Measurements from ENCODE around the gene CPN2. TPM values are rescaled to one million over a fixed set of nuclear protein-coding genes. Genes with fewer than 3 reads are reported as not detected.

The CPN2 gene
- total RNA-seq, 4 donors from 2014 or later, result 0.14 TPM; not detected in 3

DNA sequence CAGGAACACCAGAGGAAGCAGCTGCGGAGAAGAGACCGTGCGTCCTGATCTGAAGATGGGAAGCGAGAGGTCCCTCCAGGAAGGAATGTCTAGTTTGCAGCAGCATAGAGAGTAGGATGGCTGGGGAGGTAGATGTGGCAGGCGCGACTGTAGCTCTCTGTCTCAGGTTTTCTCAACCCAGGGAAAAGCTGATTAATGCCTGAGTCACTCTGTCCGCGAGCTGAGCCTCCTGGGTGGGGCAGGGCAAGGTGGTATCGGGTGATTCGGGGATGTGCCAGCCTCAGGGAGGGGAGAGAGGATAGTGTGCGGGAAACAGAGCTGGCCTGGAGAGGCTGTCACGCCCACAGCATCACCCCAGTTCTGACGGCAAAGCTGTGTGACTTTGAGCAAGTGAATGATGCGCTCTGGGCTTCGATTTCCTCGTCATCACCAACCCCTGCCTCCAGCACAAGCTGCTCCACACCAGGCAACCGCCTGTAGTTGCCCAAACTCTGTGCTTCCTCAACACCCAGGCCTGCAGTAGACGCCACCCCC, 28.4 kb downstream of the CPN2 start:
- peaks cover 6 to 9% (median 7%) of the 10 kb centered on the region in 4 donors for H3K4me1 ChIP-seq
- no peaks in the 10 kb centered on the region for H3K36me3 ChIP-seq
- peaks cover 0 to 6% of the 10 kb centered on the region in 2 donors for H3K9me3 ChIP-seq
- DNase-seq, result no peak
- intact Hi-C loops (cut with DNase I; ENCODE audit: low total_unique reads), result no loop called here
- TF ChIP-seq EP300 (IDR thresholded peaks at IDR 0.05; ENCODE audit: low read depth) (no peak), POLR2AphosphoS5 (IDR thresholded peaks at IDR 0.05) (no peak), POLR2A (IDR thresholded peaks at IDR 0.05) (no peak)
- TF ChIP-seq, protein P1, sequence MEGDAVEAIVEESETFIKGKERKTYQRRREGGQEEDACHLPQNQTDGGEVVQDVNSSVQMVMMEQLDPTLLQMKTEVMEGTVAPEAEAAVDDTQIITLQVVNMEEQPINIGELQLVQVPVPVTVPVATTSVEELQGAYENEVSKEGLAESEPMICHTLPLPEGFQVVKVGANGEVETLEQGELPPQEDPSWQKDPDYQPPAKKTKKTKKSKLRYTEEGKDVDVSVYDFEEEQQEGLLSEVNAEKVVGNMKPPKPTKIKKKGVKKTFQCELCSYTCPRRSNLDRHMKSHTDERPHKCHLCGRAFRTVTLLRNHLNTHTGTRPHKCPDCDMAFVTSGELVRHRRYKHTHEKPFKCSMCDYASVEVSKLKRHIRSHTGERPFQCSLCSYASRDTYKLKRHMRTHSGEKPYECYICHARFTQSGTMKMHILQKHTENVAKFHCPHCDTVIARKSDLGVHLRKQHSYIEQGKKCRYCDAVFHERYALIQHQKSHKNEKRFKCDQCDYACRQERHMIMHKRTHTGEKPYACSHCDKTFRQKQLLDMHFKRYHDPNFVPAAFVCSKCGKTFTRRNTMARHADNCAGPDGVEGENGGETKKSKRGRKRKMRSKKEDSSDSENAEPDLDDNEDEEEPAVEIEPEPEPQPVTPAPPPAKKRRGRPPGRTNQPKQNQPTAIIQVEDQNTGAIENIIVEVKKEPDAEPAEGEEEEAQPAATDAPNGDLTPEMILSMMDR (IDR thresholded peaks at IDR 0.05), result no peak
- H3K4me3 ChIP-seq, result no peak overlapping the region
- H3K27ac ChIP-seq, result no peak overlapping the region
- no peaks in the 10 kb centered on the region for H3K27me3 ChIP-seq
- in situ Hi-C loops (cut with MboI; ENCODE audit: low pct_ligation_motif_present in 1 of 4, low pct_unique_long_range_greater_than_20kb in 1 of 4, low sequenced_read_pairs in 3 of 4), result loop anchor here (25.0 kb wide), 3 partner anchors 185 to 660 kb away; partner anchors contain the start of gene HES1 (in 1 of the 4)
- WGBS, 2 donors (ENCODE audit: low coverage in 1 of 2), result 72% methylated on average over 18 of the region's 18 CpGs; no CpG with 5 or more reads in 1 of the 2 donors

DNA sequence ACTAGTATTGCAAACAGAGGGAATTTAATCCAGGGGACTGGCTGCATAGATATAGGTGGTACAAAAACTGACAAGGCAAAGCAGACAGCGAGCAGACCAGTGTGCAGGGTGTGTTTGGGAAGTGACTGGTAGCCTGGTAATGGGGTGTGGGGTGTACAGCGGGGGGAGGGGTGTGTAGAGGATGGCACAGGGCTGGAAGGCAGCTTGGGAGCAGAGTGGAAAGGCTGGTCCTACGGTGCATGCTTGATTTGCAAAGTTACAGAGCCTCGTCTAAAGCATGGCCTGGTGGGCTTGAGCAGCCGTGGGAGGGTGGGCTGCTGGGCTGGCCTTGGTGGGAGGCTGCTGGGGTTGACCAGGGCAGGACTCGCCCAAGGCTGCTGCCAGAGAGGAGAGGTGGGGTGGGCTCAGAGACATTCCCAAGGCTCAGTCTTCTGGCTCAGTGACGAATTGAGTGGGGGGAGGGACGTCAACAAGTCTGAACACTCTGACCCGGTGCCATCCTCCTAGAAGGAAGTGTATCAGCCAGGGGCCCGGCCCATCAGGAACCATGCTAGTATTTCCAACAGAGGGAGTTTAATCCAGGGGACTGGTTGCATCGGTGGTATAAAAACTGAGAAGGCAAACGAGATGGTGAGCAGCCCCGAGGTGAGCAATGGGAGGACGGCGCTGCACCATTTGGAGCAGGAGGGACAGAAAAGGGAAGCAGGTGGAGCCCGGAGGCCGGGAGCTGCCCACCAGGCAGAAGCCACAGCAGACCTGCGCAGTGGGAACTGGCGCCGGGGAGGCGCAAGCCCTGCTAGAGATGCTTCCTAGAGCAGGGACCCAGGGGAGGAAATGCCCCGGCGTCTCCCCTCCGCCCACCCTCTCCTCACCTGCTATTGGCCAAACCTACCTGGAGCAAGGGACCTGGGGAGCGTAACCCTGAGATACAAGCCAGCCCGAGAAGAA, 29.2 kb downstream of the CPN2 start:
- in situ Hi-C loops (cut with MboI; ENCODE audit: low pct_ligation_motif_present in 1 of 4, low pct_unique_long_range_greater_than_20kb in 1 of 4, low sequenced_read_pairs in 3 of 4) (loop anchor here (25.0 kb wide), 3 partner anchors 185 to 660 kb away; partner anchors contain the start of gene HES1 (in 1 of the 4)), intact Hi-C loops (cut with DNase I; ENCODE audit: low total_unique reads) (no loop called here)
- Histone ChIP-seq H3K9me3 (peaks cover 0 to 6% of the 10 kb centered on the region in 2 donors), H3K4me1 (peaks cover 6 to 9% (median 7%) of the 10 kb centered on the region in 4 donors), H3K36me3 (no peaks in the 10 kb centered on the region), H3K27me3 (no peaks in the 10 kb centered on the region), H3K27ac (no peak overlapping the region), H3K4me3 (no peak overlapping the region)
- no peak for DNase-seq
- TF ChIP-seq POLR2A (IDR thresholded peaks at IDR 0.05), result no peak
- TF ChIP-seq, protein P1 (IDR thresholded peaks at IDR 0.05), result no peak
- WGBS, 2 donors (ENCODE audit: low coverage in 1 of 2), result 87% methylated on average over 26 of the region's 26 CpGs; no CpG with 5 or more reads in 1 of the 2 donors

DNA sequence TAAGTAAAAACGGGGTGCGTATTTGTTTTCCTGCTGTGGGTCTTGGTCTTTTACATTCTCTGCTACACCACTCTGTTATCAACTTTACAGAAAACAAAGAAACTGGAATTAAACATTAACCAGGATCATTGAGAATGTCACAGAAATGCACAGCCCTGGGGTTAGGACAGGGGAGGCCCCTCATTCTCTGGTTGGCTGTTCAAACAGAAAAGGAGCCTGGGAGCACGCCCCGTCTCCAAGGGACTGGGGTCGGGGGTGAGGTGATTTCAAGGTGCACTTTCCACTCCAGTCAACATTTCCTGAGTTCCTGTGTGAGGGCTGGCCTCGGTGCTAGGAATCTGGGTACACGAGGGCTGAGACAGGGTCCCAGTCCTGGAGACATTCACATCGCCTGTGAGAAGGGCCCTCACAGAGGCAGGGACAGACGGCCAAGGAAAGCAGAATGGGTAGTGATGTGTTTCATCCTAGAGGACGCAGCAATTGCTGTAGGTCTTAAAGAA, 30.3 kb downstream of the CPN2 start:
- intact Hi-C loops (cut with DNase I; ENCODE audit: low total_unique reads), result no loop called here
- in situ Hi-C loops (cut with MboI; ENCODE audit: low pct_ligation_motif_present in 1 of 4, low pct_unique_long_range_greater_than_20kb in 1 of 4, low sequenced_read_pairs in 3 of 4), result loop anchor here (25.0 kb wide), 3 partner anchors 183 to 658 kb away; partner anchors contain the start of gene HES1 (in 1 of the 4)
- H3K27ac ChIP-seq, result no peak overlapping the region
- H3K36me3 ChIP-seq, result no peaks in the 10 kb centered on the region
- DNase-seq, result no peak
- peaks cover 9 to 13% (median 9%) of the 10 kb centered on the region in 4 donors for H3K4me1 ChIP-seq
- no peaks in the 10 kb centered on the region for H3K27me3 ChIP-seq
- H3K9me3 ChIP-seq, result peaks cover 0 to 6% of the 10 kb centered on the region in 2 donors
- no peak overlapping the region for H3K4me3 ChIP-seq
- no peak for TF ChIP-seq POLR2AphosphoS5 (IDR thresholded peaks at IDR 0.05)
- TF ChIP-seq, protein P1 (IDR thresholded peaks at IDR 0.05), result no peak
- no peak for TF ChIP-seq EP300 (IDR thresholded peaks at IDR 0.05; ENCODE audit: low read depth)
- TF ChIP-seq POLR2A (IDR thresholded peaks at IDR 0.05), result no peak
- 60% methylated on average over 6 to 10 of the region's 10 CpGs for WGBS, 2 donors (ENCODE audit: low coverage in 1 of 2)

DNA sequence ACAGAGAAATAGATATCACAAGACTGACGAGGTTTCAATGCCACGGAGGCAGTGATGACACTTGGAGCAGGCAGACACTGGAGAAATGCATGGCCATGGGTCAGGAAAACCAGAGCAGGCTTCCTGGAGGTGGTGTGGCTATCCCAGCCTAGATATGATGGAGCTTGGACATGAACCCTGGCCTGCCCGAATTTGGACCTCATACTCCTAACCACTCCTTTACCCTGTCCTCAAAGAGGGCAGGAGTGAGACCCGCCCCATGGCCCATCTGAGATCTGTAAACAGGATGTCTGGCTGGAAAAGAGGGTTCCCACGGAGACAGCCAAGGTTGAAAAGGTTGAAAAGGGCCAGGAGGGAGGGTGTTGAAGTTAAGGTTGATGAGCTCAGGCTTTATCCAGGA, 31.0 kb downstream of the CPN2 start:
- peaks cover 0 to 6% of the 10 kb centered on the region in 2 donors for H3K9me3 ChIP-seq
- no peak overlapping the region for H3K4me3 ChIP-seq
- intact Hi-C loops (cut with DNase I; ENCODE audit: low total_unique reads), result no loop called here
- no peaks in the 10 kb centered on the region for H3K36me3 ChIP-seq
- H3K27me3 ChIP-seq, result no peaks in the 10 kb centered on the region
- peaks cover 10 to 19% (median 14%) of the 10 kb centered on the region in 4 donors for H3K4me1 ChIP-seq
- no peak overlapping the region for H3K27ac ChIP-seq
- in situ Hi-C loops (cut with MboI; ENCODE audit: low pct_ligation_motif_present in 1 of 4, low pct_unique_long_range_greater_than_20kb in 1 of 4, low sequenced_read_pairs in 3 of 4), result loop anchor here (25.0 kb wide), 3 partner anchors 183 to 658 kb away; partner anchors contain the start of gene HES1 (in 1 of the 4)
- 34 to 66% methylated on average over 3 to 5 of the region's 5 CpGs for WGBS, 2 donors (ENCODE audit: low coverage in 1 of 2)
- DNase-seq, result no peak
- TF ChIP-seq, protein P1 (IDR thresholded peaks at IDR 0.05), result no peak
- TF ChIP-seq EP300 (IDR thresholded peaks at IDR 0.05; ENCODE audit: low read depth) (no peak), POLR2A (IDR thresholded peaks at IDR 0.05) (no peak), POLR2AphosphoS5 (IDR thresholded peaks at IDR 0.05) (no peak)

Measured in transverse colon (tissue), 4 donors.